ENCODE data around the gene SIK1.
"Not testable (repeated sequence)": the region's sequence is repeated elsewhere in the genome, so short reads cannot be mapped to it uniquely, and the experiment has no call there.

Gene SIK1

GRCh38 chr21:43439316-43440075, 12.6 kb upstream of the SIK1 start:
- not testable (repeated sequence) for DNase-seq

GRCh38 chr21:43436272-43436671, 9.3 kb upstream of the SIK1 start:
- DNase-seq, result not testable (repeated sequence)

- DNase-seq, result not testable (repeated sequence)
Observed at GRCh38 chr21:43433340-43434136, 6.6 kb upstream of the SIK1 start.

DNA sequence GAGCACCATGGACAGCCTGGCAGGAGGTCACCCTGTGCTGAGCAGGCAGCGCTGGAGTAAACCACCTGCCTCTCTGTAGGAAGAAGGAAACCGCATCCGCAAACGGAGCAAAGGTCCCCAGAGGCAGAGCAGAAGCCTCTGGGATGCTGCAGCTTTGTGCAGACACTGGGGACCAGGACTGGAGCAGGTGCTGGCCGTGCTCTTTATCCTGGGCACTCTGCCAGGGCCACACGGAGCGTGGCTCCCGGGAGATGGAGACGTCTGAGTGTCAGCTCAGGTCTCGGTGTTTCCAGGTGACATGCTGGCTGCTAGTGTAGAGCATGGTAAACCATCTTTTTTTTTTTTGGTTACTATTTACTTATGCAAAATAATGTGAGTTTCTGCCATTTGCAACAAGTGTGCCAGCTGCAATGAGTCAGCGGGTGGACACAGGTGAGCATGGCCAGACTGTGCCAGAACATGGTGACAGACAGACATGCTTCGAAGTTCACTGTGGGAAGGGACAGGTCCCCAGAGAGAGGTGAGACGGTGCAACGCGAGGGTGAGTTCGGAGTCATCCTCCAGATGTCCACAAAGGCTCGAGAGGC, 4.0 kb upstream of the SIK1 start:
- not testable (repeated sequence) for DNase-seq

DNA sequence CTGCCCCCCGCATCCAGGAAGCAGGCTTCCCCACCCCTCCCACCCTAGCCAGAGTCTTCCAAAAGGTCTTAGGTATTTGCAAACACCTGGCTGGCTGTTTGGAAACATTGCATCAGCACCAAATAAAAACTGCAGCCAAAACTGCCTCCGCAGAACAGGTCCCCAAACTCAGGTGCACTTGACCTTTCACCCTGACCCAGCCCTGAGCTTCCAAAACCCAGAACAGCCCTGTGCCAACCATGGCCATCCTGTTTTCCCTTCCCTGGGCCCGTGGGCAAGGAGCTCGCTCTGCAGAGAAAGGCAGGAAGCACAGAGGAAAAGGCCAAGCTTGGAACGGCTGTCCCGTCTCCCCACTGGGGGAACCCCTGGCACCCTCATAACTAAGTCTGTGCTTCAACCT, 2.0 kb upstream of the SIK1 start:
- DNase-seq, result not testable (repeated sequence)

DNA sequence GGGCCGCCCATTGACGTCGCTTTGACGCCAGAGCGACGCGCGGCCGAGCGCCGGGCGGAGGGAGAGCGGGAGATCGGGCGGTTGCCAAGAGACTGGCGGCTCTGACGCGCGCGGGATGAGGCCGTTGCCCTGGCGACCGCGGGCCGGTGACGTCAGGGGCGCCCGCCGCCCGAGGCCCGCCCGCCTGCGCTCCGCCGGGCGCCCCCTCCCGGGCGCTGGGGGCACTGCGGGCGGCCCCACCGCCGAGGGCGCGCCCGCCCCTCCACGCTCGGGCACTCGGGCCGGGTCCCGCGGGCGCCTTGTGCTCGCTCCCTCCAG, 270 bp upstream of the SIK1 start:
- DNase-seq, result not testable (repeated sequence)

DNA sequence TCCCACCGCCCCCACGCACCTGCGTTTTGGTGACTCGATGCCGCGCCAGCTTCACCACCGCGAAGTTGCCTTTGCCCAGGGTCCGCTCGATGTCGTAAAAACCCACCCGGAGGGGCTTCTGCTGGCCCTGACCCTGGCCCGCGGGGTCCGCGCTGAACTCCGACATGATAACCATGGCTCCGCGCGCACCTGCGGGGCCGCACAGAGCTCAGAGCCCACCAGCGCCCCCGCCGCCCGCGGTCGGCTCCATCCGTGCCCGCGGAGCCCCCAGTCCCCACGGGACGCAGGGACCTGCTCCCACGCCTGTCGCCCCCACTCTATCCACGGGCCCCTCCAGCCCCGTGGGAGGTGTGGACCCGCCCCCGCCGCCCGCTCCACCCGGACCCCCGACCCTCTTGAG, 927 bp downstream of the SIK1 start:
- DNase-seq, result not testable (repeated sequence)

GRCh38 chr21:43419475-43419874, 7.5 kb downstream of the SIK1 start:
- DNase-seq, result not testable (repeated sequence)

DNA sequence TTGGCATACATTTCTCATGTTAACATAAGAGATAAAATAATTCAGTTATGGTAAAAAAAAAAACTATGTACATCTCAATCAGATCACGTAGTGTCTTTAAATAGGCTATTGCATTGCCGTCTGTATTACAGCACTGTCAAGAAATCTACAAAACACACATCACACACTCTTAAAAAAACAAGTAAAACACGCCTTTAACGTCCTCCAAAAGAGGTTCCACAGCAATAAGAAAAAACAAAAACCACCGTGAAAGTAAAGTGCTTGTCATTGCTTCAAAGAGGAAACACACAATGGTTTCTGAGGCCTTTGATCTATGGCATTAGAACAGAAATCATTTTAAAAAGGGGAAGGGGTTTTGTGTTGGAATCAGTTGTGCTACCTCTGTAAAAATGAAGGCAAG, 12.4 kb downstream of the SIK1 start:
- DNase-seq, result not testable (repeated sequence)

DNA sequence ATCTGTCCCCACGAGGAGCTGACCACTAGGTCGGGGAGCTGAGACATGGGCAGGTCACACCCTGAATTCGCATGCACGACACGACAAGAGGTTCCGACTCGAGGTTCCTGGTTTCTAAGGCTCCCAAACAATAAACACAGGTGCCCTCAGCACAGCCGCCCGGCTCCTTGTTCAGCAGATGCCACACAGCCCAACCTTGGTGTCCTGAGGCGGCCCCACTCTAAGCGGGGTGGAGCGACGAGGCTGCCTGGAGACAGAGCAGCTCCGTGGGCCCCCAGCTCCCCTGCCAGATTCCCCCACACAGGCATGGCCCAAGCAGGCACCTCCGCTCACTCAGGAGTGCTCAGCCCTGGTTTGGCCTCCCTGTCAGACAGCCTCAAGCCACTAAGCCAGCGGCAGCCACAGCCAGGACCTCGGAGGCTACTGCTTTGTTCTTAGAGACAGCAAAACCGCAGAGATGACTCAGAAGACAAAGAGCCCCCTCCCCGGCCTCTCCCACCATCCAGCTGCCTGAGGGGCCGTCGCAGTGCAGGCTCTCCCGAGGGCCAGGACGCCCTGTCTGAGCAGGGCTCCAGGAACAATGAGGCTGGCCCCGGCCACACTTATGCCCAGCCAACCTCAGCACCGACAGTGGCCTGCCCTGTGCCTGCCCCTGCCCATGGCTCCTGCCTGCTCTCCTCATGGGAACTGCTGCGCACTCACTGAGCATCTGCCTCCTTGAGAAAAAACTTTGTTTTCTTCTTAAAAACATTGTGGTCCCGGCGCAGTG, 14.7 kb downstream of the SIK1 start:
- not testable (repeated sequence) for DNase-seq

- not testable (repeated sequence) for DNase-seq
Observed at GRCh38 chr21:43410456-43411068, 16.4 kb downstream of the SIK1 start.

DNA sequence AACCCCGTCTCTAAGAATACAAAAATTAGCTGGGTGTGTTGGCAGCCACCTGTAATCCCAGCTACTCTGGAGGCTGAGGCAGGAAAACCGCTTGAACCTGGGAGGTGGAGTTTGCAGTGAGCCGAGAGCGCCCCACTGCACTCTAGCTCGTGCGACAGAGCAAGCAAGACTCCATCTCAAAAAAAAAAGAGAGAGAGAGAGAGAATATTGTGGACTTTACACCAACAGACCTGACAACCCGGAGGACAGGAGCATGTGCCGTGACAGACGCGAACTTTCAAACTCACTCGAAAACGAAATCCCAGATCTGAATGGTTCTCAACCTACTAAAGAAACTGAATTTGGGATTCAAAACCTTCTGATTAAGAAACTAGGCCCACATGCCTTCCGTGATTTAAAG, 19.8 kb downstream of the SIK1 start:
- DNase-seq, result not testable (repeated sequence)

- DNase-seq, result not testable (repeated sequence)
Observed at GRCh38 chr21:43404450-43404849, 22.5 kb downstream of the SIK1 start.

DNA sequence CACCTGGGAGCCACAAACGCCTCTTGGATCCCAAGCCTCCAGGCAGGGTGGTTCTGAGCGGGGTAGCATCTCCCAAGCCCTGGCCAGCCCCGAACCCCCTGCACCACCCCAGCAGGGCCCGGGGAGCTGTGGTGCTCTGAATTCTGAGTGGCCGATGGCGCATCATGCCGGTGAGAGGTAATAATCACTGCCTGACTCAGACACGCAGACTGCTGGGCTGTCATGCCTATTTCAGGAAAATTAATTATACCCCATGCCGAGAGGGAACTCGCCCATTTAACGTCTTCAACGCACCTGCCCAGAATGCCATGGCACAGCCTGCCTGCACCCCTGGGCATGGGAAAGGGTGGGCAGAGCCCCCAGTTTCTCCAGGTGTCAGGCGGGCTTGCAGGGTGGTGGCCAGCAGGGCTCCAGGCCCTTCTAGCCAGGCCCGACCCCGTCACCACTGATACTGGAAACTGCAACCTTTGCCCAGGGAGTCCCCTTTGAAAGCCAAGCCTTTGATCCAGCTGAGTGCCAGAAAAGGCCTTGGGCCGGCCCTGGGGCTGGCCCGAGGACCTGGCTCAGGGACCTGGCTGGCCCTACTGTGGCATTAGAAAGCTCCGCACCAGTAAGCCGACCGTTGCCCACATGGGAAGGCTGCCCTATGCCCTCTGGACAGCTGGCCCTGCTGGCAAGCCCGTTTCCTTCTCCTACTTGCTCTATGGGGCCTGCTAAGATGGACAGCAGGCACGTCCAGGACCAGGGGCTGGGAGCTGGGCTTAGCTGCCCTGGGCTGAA, 23.1 kb downstream of the SIK1 start:
- not testable (repeated sequence) for DNase-seq

GRCh38 chr21:43401125-43401524, 25.8 kb downstream of the SIK1 start:
- DNase-seq, result not testable (repeated sequence)

- not testable (repeated sequence) for DNase-seq
Observed at GRCh38 chr21:43399595-43400015, 27.3 kb downstream of the SIK1 start.

DNA sequence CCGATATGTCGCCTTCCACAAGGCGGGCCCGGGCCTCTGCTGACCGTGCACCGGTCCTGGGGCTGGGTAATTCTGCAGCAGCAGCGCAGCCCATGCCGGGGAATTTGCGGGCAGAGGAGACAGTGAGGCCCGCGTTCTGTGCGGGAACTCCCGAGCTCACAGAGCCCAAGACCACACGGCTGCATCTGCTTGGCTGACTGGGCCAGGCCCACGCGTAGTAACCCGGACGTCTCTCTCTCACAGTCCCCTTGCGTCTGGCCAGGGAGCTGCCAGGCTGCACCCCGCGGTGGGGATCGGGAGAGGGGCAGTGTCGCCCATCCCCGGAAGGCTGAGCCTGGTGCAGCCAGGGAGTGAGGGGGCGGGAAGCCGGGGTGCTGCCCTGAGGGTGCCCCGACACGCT, 27.8 kb downstream of the SIK1 start:
- not testable (repeated sequence) for DNase-seq

DNA sequence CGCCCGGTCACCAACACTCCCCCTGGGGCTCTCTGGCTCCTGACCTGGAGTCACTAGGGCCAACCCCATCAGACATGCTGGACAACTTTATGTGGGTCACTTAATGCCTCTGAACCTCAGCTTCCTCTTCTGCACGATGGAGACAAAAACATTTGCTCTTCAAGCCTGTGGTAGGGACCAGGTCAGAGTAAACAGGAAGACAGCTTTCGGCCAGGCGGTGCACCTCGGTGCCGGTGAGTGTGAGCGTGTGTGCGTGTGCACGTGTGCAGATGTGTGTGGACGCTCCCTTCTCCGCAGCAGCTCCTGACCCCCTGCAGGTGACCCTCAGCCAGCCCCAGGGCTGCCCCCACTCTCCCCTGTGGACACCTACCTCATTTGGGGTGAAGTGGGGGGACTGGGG, 28.4 kb downstream of the SIK1 start:
- DNase-seq, result not testable (repeated sequence)

DNA sequence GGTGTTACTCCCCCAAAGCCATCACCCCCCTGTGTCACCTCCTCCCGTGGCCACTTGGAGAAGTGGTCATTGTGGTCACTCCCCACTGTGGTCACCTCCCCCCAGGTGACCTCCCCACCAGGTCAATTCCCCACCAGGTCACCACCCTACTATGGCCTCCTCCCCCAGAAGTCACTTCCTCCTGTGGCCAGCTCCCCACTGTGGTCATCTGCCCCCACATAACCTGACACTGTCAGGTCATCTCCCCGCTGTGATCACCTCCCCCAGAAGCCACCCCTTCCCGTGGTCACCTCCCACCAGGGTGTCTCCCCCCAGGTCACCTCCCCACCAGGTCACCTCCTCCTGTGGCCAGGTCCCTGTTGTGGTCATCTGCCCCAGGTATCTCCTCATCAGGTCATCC, 28.9 kb downstream of the SIK1 start:
- not testable (repeated sequence) for DNase-seq

GRCh38 chr21:43397439-43397808, 29.5 kb downstream of the SIK1 start:
- DNase-seq, result not testable (repeated sequence)

GRCh38 chr21:43396788-43397438, 30.0 kb downstream of the SIK1 start:
- DNase-seq, result not testable (repeated sequence)
